Measurements from ENCODE around the gene METTL27.
A peak's percentile ranks its signal among the peaks of the same experiment; 100 is the strongest.
"Not testable (repeated sequence)": the region's sequence is repeated elsewhere in the genome, so short reads cannot be mapped to it uniquely, and the experiment has no call there.

METTL27 gene

DNA sequence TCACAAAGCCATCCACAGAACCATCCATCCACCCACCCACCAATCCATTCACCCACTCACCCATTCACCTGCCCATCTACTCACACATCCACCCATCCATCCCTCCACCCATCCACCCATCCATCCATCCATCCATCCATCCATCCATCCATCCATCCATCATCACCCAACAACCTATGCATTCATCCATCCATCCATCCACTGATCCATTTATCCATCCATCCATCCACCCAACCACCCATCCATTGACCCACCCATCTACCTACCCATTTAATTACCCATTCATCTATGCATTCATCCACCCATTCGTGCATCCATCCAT is 24.1 kb upstream of the METTL27 start:
- DNase-seq = no peak

DNA sequence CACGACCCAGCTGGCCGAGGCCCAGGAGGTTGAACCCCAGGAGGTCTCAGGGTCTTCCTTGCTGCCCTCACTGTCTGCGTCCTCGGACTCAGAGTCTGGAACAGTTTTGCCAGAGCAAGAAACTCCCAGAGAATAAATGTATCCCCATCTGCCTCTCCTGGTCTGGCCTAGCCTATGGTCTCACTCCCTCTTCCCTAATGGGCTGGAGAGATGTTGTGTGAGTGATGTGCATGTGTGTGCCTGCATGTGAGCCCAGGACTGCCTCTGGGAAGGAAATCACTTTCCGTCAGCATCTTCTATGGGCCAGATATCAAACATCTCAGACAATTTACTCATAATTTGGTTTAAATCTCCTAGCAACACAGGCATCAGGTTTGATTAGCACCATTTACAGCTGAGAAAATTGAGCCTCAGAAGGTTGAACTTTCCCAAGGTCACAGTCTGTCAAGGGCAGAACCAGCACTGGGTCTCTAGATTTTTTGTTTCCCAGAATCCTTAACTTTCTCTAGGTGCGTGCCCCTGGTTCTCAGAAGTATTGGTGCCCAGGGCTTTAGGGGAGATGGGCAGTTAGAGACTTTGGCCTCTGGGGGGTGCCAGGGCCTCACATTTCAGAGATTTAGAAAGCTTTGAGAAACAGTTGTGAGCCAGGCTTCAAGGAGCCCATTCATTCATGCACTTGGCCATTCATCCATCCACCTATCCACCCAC is 23.6 kb upstream of the METTL27 start:
- peak; percentile 28 for DNase-seq

DNA sequence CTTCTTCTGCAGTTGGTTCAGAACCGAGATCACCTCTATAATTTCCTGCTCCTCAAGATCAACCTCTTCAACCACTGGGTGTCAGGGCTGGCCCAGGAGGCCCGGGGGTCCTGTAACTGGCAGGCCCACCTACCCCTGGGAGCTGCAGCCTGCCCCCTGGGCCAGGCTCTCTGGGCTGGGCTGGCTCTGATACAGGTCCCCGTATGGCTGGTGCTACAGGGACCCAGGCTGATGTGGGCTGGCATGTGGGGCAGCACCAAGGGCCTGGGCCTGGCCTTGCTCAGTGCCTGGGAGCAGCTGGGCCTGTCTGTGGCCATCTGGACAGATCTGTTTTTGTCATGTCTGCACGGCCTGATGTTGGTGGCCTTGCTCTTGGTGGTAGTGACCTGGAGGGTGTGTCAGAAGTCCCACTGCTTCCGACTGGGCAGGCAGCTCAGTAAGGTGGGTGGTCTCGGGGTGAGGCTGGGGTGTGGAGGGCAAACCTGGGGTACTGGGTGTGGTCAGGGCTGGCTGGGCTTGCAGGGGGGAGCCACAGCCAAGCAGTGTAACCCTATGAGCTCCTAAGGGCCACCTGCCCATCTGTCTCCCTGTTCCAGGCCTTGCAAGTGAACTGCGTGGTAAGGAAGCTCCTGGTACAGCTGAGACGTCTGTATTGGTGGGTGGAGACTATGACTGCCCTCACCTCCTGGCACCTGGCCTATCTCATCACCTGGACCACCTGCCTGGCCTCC is 22.8 kb upstream of the METTL27 start:
- no peak for DNase-seq

DNA sequence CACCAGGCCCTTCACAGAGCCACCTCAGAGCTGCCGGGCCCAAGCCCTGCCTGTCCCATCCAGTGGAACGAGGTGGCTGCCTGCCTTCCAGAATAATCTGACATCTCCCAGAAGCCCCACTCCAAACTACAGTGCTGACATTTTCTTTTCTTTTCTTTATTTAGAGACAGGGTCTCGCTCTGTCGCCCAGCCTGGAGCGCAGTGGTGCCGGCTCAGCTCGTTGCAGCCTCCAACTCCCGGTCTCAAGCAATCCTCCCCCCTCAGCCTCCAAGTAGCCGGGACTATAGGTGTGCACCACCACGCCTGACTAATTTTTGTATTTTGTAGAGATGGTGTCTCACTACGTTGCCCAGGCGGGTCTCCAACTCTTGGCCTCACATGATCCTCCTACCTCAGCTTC is 19.0 kb upstream of the METTL27 start:
- no peak for DNase-seq

DNA sequence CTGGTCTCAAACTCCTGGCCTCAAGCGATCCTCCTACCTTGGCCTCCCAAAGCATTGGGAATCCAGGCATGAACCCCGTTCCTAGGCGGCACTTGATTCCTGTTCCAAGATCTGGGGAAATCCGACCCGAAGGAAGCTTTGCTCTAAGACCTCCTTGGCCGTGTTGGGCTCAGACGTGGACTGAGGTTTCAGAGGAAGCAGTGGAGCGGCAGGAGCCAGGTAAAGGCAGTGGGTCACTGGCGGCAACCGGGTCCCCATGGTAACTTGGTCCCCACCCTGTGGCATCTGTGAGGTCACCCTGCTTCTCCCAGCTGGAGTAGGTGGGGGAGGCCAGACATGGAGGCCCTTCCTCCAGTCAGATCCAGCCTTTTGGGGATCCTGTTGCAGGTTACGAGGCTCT is 18.5 kb upstream of the METTL27 start, which contains the start of gene TMEM270:
Gene TMEM270 (plus strand): TSS at position 301 of the 400 bp plus-strand sequence. CDS start 36 bp downstream, at position 337.
- no peak for DNase-seq

DNA sequence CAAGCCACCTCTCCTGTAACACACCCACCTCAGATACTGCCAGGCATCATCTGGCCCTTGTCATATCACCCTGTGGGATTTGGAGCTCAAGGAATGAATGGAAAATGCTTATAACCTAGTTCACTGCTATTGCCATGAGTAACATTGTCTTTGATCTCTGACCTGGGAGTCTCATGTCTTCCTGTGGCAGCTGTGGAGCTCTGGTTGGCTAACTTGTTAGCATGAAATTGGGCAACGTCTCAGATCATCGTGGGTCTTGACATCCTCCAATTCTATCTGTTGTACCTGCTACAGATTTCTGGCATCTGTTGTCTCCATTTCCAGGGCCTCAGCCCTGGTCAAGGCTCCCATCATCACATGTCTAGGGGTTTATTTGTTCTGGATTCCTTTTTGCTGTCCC is 16.5 kb upstream of the METTL27 start:
- DNase-seq = no peak

DNA sequence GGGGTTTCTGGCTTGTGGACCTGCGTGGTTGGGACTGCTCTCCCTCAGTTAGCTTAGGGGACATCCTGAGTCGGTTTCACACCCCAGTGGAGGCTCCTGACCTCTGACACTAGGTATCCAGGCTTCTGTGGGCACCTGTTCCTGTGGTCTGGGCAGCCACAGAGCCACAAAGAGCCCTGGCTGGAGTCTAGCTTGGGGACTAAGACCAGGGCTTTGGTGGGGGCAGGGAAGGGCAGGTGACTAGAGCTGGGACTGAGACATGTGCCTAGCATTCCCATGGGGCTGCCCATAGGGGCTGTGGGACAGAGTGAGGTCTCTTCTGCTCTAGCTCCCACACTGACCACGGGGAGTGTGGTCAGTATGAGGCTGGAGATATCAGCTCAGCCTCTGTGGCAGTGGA is 14.6 kb upstream of the METTL27 start:
- DNase-seq = no peak

DNA sequence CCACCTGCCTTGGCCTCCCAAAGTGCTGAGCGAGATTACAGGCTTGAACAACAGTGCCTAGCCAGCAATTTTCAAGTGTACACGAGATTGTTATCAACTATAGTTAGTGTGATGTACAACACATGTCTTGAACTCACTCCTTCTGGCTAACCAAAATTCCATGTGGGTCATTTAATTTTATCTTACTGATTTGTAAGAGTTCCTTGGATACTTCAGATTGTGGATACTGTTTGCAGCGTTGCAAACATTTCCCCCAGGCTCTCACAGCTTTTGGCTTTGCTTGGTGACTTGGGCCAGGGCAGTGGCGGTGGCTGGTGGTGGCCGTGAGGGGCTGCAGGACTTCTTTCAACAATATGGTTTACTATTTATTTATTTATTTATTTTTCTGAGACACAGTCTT is 10.2 kb upstream of the METTL27 start:
- DNase-seq = no peak

DNA sequence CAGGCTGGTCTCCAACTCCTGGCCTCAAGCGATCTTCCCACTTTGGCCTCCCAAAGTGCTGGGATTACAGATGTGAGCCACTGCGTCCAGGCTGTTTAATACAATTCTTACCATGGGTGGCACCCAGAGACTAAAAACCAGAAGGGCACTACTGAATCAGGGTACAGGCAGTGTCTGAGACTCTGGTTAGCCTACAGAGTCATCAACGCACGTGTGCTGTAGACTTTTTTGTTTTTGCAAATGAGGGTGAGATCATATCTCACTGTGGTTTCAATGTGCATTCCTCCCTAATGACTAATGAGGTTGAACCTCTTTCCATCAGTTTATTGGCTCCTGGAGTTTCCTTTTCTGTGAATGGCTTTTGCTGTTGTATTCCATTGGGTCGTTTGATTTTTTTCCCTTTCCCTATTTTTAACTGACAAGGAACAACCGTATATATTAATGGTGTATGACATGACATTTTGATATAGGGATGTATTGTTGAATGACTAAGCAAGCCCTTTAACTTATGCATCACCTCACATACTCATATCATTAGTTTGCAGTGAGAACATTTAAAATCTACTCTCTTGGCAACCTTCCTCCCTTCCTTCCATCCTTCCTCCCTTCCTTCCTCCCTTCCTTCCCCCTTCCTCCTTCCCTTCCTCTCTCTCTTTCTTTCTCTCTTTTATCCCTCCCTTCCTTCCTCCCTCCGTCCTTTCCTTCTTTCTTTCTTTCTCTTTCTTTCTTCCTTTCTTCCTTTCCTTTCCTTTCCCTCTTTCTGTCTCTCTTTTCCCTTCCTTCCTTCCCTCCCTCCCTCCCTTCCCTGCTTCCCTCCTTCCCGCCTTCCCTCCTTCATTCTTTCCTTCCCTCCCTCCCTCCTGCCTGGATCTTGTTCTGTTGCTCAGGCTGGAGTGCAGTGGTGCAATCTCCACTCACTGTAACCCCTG is 9.4 kb upstream of the METTL27 start:
- DNase-seq = peak; percentile 82

DNA sequence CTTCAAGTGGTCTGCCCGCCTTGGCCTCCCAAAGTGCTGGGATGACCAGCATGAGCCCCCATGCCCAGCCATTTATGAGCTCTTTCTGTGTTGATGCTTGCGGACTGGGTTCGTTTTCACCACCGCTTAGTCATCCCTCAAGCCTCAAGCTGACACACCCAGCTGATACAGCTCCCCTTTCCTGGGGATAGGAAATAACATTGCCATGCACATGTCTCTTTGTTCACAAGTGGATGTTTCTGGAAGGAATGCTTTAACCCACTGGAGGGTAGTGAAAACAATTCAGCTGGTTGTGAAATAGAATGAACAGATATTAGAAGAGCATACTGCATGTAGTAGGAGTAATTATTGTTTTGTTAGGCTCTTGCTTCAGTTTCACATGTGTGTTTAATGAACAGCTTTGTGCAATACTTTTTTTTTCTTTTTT is 8.5 kb upstream of the METTL27 start:
- peak; percentile 50 for DNase-seq

DNA sequence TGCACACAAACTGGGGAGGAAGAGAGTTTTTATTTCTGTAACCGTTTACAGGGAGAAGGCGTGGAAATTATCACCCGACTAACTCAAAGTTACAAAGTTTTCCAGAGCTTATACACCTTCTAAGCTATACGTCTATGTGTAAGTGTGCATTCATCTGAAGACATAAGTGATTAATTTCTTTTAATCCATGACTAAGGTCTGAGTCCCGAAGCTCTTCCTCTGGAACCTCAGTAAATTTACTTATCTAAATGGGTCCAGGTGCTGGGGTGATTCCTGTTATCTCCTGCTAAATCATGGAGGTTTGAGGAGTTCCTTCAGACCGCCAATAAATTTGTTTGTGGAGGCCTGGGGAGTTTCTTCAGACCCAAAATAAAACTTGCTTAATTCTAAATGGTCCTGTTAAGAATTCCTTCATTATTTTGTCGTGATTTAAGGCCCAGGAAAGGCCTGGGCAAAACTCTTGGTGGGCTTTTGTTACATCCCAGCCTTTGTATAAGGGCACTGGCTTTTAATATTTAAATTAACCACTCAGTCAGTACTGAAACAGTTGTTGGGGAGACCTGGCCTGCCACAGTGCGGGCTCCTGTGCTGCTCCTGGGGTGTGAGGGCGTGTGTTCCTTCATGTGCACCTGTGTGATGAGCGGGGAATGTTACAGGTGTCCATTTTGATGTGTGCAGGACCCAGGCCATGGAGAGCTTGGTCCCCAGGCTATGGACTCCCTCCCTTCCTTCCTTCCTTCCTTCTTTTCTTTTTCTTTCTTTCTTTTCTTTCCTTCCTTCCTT is 5.8 kb upstream of the METTL27 start:
- DNase-seq = no peak

DNA sequence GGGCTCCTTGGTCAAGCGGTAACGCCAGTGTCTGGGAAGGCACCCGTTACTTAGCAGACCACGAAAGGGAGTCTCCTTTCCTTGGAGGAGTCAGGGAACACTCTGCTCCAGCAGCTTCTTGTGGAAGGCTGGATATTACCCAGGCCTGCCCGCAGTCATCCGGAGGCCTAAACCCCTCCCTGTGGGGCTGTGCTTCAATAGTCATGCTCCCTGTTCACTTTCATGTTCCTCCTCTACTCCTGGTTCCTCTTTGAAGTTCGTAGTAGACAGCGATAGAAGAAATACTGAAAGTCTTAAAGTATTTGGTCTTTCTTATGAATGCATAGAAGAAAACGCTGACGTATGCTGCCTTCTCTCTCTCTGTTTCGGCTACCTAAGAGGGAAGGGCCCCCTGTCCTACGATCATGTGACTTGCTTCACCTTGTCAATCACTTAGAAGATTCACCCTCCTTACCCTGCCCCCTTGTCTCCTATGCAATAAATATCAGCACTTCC is 3.4 kb upstream of the METTL27 start:
- DNase-seq = not testable (repeated sequence)

DNA sequence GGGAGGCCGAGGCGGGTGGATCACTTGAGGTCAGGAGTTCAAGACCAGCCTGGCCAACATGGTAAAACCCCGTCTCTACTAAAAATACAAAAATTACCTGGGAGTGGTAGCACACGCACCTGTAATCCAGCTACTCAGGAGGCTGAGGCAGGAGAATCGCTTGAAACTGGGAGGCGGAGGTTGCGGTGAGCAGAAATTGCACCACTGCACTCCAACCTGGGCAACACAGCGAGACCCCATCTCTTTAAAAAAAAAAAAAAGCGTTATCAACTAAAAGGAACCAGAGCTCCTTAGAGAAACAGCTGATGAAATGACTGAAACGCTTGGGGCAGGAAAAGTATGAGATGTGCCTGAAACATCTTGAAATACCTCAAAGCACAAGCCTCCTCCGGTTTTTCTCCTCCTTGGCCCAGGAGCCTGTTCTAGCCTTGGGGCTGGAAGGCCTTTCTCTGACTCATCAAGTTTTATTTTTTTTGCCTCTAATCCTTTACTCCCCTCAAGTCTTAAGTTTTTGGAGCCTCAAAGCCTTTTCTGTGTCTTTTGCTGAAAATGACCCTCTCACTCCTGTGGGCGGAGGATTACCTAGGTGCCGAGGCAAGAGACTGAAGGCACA is 2.6 kb upstream of the METTL27 start:
- no peak for DNase-seq

DNA sequence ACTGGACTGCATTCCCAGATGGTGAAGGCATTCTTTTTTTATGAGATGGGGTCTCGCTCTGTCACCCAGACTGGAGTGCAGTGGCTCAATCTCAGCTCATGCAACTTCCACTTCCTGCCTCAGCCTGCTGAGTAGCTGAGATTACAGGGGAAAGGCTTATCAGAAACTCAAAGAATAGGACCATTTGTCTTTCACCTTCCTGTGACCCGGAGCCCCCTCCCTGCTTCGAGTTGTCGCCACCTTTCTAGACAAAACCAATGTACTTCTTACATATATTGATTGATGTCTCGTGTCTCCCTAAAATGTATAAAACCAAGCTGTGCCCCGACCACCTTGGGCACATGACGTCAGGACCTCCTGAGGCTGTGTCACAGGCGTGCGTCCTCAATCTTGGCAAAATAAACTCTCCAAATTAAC is 1.8 kb upstream of the METTL27 start:
- no peak for DNase-seq

DNA sequence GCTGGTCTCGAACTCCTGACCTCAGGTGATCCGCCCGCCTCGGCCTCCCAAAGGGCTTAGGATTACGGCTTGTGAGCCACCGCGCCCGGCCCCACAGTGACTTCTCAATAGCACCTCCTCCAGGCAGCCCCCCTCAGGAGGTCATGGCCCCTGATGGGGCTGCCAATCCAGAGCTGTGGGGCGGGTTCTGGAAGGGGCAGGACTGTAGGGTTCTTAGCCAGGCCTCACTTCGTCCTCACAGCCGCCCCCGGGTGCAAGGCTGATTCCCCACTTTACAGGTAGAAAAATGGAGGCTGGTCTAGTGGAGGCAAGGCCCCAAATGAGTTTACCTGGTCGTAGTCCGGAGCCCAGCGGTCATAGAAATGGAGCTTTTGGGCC is 638 bp downstream of the METTL27 start:
- DNase-seq = no peak

DNA sequence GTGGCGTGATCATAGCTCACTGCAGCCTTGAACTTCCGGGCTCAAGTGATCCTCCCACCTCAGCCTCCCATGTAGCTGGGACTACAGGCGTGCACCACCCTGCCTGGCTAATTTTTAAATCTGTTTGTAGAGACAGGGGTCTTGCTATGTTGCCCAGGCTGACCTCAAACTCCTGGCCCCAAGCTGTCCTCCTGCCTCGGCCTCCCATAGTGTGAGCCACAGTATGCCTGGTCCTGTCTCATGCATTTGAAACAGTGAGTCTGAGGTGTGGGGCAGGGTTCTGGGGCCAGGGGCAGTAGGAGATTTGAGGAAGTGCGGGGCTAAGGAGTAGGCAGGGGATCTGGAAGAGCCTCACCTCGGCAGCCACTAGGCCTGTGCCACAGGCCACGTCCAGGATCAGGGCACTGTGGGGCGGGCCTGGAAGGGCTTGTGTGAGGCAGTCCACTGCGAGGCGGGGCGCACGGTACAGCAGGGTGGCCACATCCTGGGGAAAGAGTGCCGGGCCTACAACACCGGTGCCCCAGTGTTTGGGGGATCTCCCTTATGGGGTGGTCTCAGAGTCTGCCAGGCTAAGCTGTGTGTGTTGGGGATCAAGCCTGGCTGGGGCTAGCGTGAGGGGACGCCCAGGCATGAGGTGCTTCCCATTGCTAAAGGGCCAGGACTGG is 1.5 kb downstream of the METTL27 start:
- DNase-seq = no peak

DNA sequence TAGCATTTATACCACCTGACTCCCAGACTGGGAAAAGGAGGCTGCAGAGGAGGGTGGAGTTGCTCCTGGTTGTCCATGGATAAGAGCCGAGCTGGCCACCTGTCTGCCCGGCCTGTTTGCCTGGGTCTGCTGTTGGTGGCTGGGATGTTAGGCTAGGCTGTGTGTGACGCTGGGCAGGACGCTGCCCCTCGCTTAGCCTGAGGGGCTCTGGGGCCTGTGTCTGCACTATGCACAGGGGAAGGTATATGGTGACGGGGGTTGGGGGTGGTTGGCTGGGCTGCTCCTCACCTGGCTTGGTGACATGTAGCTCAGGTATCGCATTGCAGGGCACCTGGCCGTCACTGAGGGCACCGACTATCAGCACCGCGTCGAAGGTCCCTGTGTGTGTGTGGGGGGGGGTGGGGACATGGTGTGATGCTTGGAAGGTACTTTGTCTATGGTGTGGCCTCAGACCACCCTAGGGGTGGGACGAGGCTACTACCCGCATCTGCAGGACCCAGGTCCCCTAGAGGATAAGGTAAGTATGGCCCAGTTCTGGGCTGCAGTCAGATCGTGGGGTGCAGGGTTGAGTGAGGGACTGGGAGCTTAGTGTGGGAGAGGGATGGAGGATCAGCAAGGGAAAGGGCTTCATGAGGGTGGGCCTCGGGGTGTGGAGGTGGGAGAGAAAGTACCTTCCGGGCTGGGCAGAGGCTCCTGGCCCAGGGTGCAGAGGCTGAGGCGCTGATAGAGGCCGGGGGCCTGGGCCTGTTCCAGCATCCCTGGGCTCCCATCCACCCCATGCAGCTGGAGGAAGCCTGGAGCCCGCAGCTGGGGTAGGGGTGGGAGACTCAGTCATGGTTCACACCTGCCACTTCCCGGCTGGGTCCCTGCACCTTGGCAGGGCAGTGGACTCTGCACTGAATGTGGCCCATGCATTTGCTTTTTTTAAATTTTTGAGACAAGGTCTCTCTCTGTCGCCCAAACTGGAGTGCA is 2.3 kb downstream of the METTL27 start:
- no peak for DNase-seq

DNA sequence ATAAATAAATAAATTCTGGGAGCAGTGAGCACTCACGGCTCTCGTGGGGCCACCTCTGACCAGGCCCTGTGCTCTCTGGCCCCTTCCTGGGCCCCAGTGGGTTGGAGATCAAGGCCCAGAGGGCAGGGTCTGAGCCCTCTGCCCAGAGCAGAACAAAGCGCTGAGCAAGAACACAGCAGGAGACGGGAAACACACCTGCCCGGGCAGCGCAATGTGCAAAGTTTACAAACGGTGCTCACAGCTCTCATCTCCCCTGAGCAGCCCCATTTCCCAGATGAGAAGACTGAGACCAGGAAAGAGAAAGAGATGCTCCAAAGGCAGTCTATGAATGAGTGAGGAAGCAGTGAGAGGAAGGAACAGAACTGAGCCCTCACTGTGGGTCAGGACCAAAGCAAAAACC is 3.0 kb downstream of the METTL27 start:
- no peak for DNase-seq

DNA sequence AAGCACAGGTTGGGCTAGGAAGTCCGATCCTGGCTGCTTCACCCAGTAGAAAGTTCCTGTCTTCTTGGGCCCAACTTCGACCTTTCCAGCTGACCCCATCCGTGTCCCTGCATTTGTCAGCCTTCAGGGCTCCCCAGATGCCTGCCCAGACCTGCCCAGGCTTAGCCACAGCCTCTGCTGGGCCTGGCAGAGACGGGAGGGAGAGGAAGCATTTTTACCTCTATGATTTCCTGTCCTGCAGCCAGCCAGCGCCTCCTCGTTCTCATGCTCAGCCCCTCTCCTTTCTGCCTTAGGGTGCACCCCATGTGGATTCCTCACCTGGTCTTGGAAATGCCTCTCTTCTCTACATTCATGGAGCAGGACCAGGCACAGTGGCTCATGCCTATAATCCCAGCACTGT is 3.7 kb downstream of the METTL27 start:
- no peak for DNase-seq

DNA sequence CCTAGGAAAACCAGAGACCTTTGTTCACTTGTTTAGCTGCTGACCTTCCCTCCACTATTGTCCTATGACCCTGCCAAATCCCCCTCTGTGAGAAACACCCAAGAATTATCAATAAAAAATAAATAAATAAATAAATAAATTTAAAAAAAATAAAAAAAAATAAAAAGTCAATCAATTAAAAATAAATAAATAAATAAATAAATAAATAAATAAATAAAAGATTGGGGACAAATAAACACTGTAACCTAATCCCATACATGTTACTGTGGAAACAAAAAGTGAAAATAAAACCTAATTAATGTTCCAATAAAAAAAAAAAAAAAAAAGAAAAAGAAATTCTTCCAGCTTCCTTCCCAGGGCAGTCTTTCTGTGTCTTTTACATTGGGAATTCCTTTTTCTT is 5.1 kb downstream of the METTL27 start:
- not testable (repeated sequence) for DNase-seq
